Activated CD4-positive, alpha-beta T cell treated with anti-CD3 and anti-CD28 coated beads for 24 hours (primary cell): ENCODE results near the gene MACO1.
"Not testable (repeated sequence)": the region's sequence is repeated elsewhere in the genome, so short reads cannot be mapped to it uniquely, and the experiment has no call there.

Experiments used
- DNase-seq, 2 donors: peaks; one replicate each; pipeline ENCODE4 v3.0.0-alpha.2; 2020; ENCODE audit warnings: low read depth in 2 of 2

MACO1 gene

DNA sequence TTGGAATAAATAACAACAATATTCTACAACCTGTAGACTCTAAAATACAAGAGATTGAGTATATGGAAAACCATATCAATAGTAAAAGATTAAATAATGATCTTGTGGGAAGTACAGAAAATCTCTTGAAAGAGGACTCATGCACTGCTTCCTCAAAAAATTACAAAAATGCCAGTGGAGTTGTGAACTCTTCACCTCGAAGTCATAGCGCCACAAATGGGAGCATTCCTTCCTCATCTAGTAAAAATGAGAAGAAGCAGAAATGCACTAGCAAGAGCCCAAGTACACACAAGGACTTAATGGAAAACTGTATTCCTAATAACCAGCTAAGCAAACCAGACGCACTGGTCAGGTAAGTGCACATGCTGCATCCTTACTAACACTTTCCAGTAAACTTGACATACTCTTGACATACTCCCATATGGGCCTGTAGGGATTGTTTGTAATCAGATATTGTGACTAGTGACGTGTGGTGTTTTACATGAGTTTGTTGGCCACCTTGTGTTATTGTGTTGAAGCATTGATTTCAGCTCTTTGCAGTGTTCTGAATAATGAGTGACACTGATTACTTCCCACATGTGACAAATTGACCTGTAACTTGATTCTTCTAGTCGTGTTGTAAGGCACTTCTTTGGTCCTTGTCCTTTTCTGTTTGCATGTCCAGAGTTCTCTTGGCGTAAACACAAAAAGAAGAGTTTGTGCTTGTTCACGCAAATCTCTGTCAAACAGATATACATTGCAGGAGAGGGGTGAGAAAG is 28.0 kb downstream of the MACO1 start:
- no peak for DNase-seq

DNA sequence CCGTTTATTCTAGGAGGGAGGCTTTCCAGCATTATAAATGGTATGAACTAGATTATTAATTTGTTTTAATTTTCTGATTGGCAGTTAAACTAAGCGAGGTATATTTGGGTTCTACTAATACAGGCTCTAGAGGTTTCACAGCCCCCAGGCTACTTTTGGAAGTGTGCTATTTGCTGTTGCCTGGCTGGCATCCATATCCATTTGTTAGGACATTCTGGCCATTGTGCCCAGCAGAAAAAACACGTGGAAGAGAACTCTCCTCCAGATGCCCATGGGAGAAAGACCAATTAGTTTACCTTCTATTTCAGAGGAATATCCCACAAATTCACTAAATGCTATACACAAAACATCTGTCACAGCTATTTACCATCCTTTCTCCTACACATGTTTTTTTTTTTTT is 29.3 kb downstream of the MACO1 start:
- DNase-seq, result no peak

DNA sequence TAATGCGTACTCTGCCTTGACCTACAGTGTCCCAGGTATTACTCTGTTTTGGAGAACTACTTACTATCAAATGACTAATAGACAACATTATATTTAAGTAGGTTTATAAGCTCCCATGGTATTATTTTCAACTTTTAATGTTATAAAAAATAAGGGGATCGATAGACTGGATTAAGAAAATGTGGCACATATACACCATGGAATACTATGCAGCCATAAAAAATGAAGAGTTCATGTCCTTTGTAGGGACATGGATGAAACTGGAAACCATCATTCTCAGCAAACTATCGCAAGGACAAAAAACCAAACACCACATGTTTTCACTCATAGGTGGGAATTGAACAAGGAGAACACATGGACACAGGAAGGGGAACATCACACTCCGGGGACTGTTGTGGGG is 30.1 kb downstream of the MACO1 start:
- not testable (repeated sequence) for DNase-seq

DNA sequence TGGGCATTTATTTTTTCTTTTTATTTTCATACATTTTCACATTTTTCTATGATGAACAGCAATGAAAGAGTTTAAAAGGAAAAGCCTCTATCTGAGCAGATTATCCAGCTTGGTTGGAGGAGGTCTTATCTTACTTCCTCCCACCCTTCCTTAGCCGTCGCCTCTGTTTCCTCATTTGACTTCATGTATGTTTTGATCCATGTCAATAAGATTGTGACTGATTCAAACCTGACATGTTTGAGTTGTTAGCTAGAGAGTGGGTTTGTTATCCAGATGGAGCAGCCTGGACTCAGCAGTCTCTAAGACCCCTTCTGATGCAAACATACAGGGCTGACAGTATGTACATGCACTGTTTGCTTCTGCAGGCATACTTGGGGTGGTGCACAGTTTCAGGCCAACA is 31.2 kb downstream of the MACO1 start:
- DNase-seq, result no peak

DNA sequence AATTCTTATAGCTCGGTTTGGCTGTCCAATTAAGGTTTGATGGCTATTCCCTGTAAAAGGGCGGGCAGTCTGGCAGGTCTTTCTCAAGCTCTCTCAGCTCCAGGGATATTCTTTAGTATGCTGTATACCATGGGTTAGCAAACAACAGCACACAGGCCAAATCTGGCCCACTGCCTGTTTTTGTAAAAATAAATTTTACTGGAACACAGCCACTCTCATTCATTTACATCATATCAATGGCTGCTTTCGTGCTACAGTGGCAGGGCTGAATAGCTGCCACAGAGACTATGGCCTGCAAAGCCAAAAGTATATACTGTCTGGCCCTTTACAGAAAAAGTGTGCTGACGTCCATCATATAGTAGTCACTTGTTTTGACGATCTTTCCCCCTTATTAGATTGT is 32.0 kb downstream of the MACO1 start:
- no peak for DNase-seq

- DNase-seq, result no peak
Measured at GRCh38 chr1:25467193-25467592, 36.5 kb downstream of the MACO1 start.

DNA sequence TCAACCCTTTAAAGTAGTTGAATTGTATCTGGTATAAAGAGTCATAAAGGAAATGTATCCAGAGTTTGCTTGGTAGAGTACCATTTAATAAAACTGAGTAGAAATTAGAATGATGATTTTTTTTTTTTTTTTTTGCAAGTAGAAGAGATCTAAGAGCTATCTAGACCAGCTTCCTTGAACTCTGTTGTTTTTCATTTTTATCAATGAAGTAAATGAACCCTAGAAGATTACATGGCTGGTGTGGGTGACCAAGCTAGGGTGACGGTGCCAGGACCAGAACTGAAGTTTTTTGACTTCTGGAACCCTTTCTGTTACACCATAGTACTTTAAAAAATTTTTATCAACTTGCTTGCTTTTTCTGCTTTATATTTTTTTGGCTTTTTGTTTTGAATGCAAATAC is 36.9 kb downstream of the MACO1 start:
- no peak for DNase-seq

DNA sequence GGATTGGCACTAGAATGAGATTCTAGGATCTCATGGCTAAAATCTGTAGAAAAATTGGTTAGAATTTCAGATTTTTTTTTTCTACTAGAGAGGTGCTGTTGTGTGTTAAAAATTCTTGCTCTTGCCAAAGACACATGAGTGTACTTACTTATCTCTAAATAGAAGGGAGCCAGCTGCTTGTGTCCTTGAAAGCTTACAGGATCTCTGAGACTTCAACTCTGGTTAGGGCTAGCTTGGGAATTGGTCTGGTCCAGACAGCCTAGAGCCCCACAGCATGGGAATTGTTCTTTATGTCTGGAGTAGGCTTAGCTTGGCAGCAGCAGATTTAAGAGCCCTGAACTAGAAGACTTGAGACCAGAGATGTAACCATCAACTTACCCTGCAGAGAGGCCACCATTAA is 37.3 kb downstream of the MACO1 start:
- DNase-seq, result no peak

DNA sequence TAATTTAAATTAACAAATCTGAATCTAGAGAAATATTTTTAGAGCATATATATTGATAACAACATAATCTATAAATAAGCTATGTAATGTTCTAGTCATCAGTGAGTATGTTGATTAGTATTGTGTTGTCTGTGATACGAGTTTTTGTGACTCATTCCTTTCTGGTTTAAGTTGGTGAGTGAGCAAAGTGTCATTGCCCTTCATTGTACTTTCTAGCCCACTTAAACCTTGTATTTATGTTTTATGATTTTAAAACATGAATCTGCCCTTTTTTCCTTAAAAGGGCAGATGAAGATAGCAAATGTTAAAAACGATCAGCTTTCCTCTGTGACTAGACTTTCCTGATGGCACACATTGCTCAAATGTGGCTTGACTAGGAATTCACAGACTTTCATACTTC is 38.5 kb downstream of the MACO1 start:
- no peak for DNase-seq

GRCh38 chr1:25472471-25472870 is 41.8 kb downstream of the MACO1 start:
- DNase-seq, result no peak

GRCh38 chr1:25473653-25474225 is 43.0 kb downstream of the MACO1 start:
- no peak for DNase-seq

- no peak for DNase-seq
Measured at GRCh38 chr1:25474439-25475047, 43.8 kb downstream of the MACO1 start.

- no peak for DNase-seq
Measured at GRCh38 chr1:25476186-25477097, 45.7 kb downstream of the MACO1 start.

- DNase-seq, result no peak
Measured at GRCh38 chr1:25477448-25478034, 46.8 kb downstream of the MACO1 start.

- DNase-seq, result no peak
Measured at GRCh38 chr1:25478633-25479032, 47.9 kb downstream of the MACO1 start.

- DNase-seq, result no peak
Measured at GRCh38 chr1:25481625-25482024, 50.9 kb downstream of the MACO1 start.

DNA sequence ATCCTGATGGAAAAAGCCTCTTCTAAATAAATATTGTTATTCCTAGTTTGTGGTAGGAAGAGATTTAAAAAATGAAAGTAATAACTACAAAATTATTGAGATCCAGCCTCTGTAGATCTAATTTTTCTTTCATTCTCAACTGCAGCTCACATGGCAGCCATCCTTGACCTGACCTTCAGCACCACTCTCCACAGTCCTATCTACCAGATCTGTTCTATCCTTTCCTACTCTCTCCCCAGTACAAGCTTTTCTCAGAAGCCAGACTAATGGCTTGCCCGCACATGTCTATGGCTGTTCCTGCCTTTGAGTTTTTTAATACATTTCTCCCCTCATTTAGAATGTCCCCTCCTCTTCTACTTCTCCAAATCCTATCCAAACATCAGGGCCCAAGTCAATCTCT is 51.5 kb downstream of the MACO1 start:
- no peak for DNase-seq

GRCh38 chr1:25484096-25484495 is 53.4 kb downstream of the MACO1 start:
- no peak for DNase-seq

- DNase-seq, result no peak
Measured at GRCh38 chr1:25484533-25484932, 53.8 kb downstream of the MACO1 start.

DNA sequence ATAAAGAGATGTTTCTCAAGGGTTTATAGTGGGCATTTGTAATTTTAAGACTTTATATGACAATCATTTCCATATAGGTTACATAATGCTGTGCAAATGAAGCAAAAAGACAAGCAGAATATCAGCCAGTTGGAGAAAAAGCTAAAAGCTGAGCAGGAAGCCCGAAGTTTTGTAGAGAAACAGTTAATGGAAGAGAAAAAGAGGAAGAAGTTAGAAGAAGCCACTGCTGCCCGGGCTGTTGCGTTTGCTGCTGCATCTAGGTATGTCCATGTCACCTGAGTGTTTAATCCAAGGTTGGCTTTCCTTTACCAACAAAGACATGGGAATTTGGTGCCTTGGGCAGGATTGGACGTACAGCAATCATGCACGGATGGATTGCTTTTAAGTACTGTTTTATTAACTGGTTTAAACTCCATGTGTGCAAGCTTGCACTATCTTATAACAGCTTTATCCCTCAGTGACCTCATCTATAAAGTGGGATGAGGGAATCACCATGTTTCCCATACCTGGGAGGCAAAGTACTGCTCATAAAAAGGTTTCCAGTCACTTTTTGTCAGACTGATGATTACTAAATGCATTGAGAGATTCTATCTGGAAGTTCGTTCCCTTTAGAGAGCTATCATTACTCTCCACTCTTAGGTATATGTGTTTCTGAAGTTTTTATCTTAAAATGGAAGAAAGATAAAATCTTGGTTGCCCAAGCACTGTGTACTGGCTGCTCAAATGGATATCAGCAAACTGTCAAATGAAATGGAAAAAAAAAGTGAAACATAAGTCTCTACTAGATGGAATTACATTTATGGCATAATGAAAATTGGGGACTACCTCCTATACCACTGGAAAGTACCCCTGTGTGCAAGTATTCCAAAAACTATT is 55.1 kb downstream of the MACO1 start:
- no peak for DNase-seq

GRCh38 chr1:25486602-25487001 is 55.9 kb downstream of the MACO1 start:
- DNase-seq, result no peak
